Bronchial epithelial cell (primary cell): ENCODE measurements around the gene USP6NL. TPM values are rescaled to one million over a fixed set of nuclear protein-coding genes. Genes with fewer than 3 reads are reported as not detected.

Source experiments
- DNase-seq: peaks from one replicate; pipeline ENCODE4 v3.0.0-alpha.2; 2010; ENCODE audit warnings: low read depth
- FAIRE-seq: peaks from 2 replicates; lab custom pipeline; 2011; peaks lifted over from hg19 to GRCh38; lab: Jason Lieb, UNC
- H3K27me3 ChIP-seq: 2 replicates; pipeline ENCODE4 v1.5.1; 2011; ENCODE audit warnings: low read length; ENCODE audit not compliant: control insufficient read depth, insufficient read depth
- H3K36me3 ChIP-seq: 2 replicates; pipeline ENCODE4 v1.5.1; 2011; ENCODE audit warnings: low read length; ENCODE audit not compliant: control insufficient read depth, insufficient read depth
- H3K4me3 ChIP-seq: 2 replicates; pipeline ENCODE4 v1.5.1; 2011; ENCODE audit warnings: mild to moderate bottlenecking, low read depth, low read length, control low read depth
- total RNA-seq: library from RNA; depleted of rRNA; stranded (reverse); fragments of >200 nt; gene quantifications from 2 replicates; pipeline ENCODE4 v1.2.1, GENCODE V29; 2014
- TF ChIP-seq, protein P1 (sequence below): IDR thresholded peaks from 2 replicates; pipeline ENCODE4 v1.5.1; 2011; ENCODE audit warnings: mild to moderate bottlenecking, moderate library complexity, low read length, control low read depth, inconsistent platforms; ENCODE audit not compliant: insufficient read depth, severe bottlenecking

The USP6NL gene
- total RNA-seq, 1 donor from 2014 or later, result 8.7 TPM

- peak; percentile 28 for FAIRE-seq
Measured at GRCh38 chr10:11512596-11512995, 98.9 kb downstream of the USP6NL start.

GRCh38 chr10:11511321-11511720 is 100.1 kb downstream of the USP6NL start:
- no peaks in the 10 kb centered on the region for H3K36me3 ChIP-seq
- H3K27me3 ChIP-seq, result no peaks in the 10 kb centered on the region

More at GRCh38 chr10:11512596-11512995, 98.9 kb downstream of the USP6NL start:
- Histone ChIP-seq H3K4me3 (no peak overlapping the region), H3K36me3 (no peaks in the 10 kb centered on the region), H3K27me3 (no peaks in the 10 kb centered on the region)
- TF ChIP-seq, protein P1, sequence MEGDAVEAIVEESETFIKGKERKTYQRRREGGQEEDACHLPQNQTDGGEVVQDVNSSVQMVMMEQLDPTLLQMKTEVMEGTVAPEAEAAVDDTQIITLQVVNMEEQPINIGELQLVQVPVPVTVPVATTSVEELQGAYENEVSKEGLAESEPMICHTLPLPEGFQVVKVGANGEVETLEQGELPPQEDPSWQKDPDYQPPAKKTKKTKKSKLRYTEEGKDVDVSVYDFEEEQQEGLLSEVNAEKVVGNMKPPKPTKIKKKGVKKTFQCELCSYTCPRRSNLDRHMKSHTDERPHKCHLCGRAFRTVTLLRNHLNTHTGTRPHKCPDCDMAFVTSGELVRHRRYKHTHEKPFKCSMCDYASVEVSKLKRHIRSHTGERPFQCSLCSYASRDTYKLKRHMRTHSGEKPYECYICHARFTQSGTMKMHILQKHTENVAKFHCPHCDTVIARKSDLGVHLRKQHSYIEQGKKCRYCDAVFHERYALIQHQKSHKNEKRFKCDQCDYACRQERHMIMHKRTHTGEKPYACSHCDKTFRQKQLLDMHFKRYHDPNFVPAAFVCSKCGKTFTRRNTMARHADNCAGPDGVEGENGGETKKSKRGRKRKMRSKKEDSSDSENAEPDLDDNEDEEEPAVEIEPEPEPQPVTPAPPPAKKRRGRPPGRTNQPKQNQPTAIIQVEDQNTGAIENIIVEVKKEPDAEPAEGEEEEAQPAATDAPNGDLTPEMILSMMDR, result no peak
- no peak for DNase-seq

GRCh38 chr10:11510736-11511135 is 100.7 kb downstream of the USP6NL start:
- FAIRE-seq, result no peak
- no peak for DNase-seq
- H3K27me3 ChIP-seq, result no peaks in the 10 kb centered on the region
- no peaks in the 10 kb centered on the region for H3K36me3 ChIP-seq
- H3K4me3 ChIP-seq, result no peak overlapping the region
- TF ChIP-seq, protein P1, result no peak

More at GRCh38 chr10:11511321-11511720, 100.1 kb downstream of the USP6NL start:
- no peak for FAIRE-seq
- no peak overlapping the region for H3K4me3 ChIP-seq
- DNase-seq, result no peak
- TF ChIP-seq, protein P1, result no peak

DNA sequence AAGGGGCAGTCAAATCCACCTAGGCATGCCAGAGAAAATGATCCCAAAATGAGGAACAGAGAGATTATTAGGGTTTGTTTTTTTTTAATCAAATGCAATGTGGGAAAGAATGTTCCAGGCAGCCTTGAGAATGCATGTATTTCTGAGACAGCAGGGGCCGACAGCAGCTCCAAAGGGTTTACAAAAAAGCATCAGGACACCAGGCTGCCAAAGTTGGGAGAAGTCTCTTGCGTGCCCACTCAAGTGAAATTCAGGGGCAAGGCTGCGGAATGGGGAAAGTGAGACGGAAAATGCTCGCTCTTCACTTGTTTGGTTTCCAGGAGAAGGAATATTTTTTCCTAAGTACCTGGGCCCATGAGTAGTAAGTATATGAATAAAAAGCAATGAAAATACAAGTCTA is 101.2 kb downstream of the USP6NL start:
- FAIRE-seq, result no peak
- no peak for DNase-seq
- no peak overlapping the region for H3K4me3 ChIP-seq
- H3K36me3 ChIP-seq, result no peaks in the 10 kb centered on the region
- no peaks in the 10 kb centered on the region for H3K27me3 ChIP-seq
- TF ChIP-seq, protein P1, result no peak

- Histone ChIP-seq H3K27me3 (no peaks in the 10 kb centered on the region), H3K4me3 (no peak overlapping the region), H3K36me3 (no peaks in the 10 kb centered on the region)
- TF ChIP-seq, protein P1, result no peak
- DNase-seq (no peak), FAIRE-seq (no peak)
Measured at GRCh38 chr10:11509036-11509435, 102.4 kb downstream of the USP6NL start.

DNA sequence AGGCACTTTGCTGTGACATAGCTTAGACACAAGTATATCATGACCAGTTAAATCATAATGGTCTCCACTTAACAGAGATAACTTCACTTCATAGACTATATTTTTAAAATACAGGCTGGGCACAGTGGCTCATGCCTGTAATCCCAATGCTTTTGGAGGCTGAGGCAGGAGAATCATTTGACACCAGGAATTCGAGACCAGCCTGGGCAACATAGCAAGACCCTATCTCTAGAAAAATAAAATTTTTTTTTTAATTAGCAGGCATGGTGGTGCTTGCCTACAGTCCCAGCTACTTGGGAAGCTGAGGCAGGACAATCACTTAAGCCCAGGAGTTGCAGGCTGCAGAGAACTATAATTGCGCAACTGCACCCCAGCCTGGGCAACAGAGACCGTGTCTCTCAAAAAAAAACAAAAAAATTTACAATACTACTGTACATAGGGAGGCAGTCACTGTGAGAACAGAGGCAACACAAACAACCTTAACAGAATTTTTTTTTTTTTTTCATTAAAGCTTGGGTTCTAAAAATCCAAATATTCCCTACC is 105.1 kb downstream of the USP6NL start:
- H3K4me3 ChIP-seq, result no peak overlapping the region
- H3K36me3 ChIP-seq, result no peaks in the 10 kb centered on the region
- FAIRE-seq, result no peak
- no peak for DNase-seq
- TF ChIP-seq, protein P1, result no peak
- no peaks in the 10 kb centered on the region for H3K27me3 ChIP-seq
